Left ventricle myocardium inferior (tissue), 1 donor: ENCODE results near the gene PSMB11. TPM values are rescaled to one million over a fixed set of nuclear protein-coding genes. Genes with fewer than 3 reads are reported as not detected.

Source experiments
- DNase-seq: peaks from one replicate; pipeline ENCODE4 v3.0.0-alpha.2; 2020
- H3K27ac ChIP-seq: fragments of 200-600 bp; replicated peaks from 2 replicates; pipeline ENCODE4 v1.8.0; 2021
- H3K27me3 ChIP-seq: fragments of 200-600 bp; 2 replicates; pipeline ENCODE4 v1.8.0; 2021; ENCODE audit warnings: low read depth
- H3K36me3 ChIP-seq: fragments of 200-600 bp; 2 replicates; pipeline ENCODE4 v1.8.0; 2021
- H3K4me1 ChIP-seq: fragments of 200-600 bp; 2 replicates; pipeline ENCODE4 v1.8.0; 2021
- H3K4me3 ChIP-seq: fragments of 200-600 bp; 2 replicates; pipeline ENCODE4 v1.8.0; 2021; ENCODE audit warnings: mild to moderate bottlenecking, moderate library complexity
- H3K9me3 ChIP-seq: fragments of 200-600 bp; replicated peaks from 2 replicates; pipeline ENCODE4 v1.8.0; 2021
- intact Hi-C: fragments of 100-400 bp; cut with micrococcal nuclease; formaldehyde crosslinking; loops from one replicate; pipeline ENCODE4 v1.11.0; 2022
- total RNA-seq: library from RNA; stranded (reverse); fragmentation: NEBNext Ultra II Directional; extraction: Animal tissue kit (Norgen Biotek cat#: 25700); gene quantifications from one replicate; pipeline ENCODE4 v1.2.1, GENCODE V29; 2021
- TF ChIP-seq, protein P1 (sequence below): fragments of 200-600 bp; IDR thresholded peaks from 2 replicates; pipeline ENCODE4 v1.8.0; 2021; ENCODE audit warnings: antibody characterized with exemption, mild to moderate bottlenecking, borderline replicate concordance
- donor health status: DM: no; HTN: yes; CAD: no; lungs with severe emphysema.

The PSMB11 gene
- total RNA-seq, 1 donor from 2014 or later, result not detected

DNA sequence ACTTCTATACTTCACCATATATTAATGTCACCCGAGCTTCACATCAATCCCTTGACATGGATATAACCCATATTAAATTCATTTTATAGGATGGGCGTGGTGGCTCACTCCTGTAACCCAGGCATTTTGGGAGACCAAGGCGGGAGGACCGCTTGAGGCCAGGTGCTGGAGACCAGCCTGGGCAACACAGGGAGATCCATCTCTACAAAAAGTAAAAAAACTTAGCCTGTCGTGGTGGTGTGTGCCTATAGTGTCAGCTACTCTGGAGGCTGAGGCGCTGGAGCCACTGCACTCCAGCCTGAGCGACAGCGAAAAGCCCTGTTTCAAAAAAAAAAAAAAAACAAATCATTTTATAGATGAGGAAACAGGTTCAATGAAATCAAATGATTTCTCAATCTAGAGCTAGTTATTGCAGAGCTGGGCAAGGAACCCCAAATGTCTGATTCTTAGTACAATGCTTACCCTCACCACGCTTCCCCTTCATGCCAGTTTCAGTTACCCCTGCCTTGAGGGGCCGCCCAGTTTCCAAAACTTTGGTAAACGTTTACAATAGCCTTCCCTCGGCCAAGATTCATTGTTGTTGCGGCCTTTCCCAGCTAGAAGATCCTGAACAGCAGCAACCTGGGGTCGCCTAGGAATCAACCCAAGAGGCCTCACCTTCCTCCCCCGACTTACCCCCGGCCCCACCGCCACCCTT, 8.1 kb upstream of the PSMB11 start:
- intact Hi-C loops, result no loop called here

DNA sequence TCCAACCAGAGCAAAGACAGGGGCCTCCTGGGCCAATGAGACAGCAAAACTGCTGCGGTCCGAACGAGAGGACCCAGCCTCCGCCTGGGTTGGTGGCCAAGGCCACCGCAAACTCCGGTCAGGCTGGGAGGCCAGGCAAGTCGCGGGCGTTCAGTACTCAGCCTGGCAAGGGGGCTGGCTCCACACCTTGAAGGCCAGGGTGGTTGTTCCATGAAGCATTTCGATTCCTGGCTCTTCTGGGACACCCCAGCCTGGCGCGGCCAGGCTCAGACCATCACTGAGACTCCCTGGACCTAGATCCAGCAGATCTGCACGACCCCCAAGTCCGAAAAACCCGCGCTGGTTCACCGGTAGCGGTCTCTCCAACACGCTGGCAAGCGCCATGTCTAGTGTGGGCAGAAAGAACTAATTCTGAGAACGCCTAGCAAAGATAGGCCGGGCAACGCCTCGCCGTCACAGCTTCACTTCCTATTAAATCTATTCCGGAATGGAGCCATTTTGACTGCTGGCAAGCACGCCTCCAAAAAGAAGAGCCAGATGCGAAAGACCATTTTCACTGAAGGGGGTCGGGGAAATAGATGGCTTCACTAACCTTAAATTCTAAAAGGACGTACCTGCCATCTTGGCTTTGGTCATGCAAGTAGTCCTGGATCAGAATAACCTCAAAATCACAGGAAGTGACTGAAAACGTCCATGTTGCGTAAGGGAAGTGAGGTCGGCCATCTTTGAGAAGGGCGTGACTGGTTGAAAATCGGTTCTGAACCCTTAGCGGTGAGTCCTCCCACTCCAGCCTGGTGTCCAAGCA, 7.3 kb upstream of the PSMB11 start, which contains the start of gene PSMB5:
TSS of gene PSMB5 (minus strand) at position 403 of the 805 bp plus-strand sequence. CDS start at position 384, 19 bp downstream.
- TF ChIP-seq, protein P1, sequence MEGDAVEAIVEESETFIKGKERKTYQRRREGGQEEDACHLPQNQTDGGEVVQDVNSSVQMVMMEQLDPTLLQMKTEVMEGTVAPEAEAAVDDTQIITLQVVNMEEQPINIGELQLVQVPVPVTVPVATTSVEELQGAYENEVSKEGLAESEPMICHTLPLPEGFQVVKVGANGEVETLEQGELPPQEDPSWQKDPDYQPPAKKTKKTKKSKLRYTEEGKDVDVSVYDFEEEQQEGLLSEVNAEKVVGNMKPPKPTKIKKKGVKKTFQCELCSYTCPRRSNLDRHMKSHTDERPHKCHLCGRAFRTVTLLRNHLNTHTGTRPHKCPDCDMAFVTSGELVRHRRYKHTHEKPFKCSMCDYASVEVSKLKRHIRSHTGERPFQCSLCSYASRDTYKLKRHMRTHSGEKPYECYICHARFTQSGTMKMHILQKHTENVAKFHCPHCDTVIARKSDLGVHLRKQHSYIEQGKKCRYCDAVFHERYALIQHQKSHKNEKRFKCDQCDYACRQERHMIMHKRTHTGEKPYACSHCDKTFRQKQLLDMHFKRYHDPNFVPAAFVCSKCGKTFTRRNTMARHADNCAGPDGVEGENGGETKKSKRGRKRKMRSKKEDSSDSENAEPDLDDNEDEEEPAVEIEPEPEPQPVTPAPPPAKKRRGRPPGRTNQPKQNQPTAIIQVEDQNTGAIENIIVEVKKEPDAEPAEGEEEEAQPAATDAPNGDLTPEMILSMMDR, result peak; percentile 42
- peak; percentile 89 for DNase-seq
- peaks cover 30% of the 10 kb centered on the region for H3K4me1 ChIP-seq
- peak within 1 kb of the TSS; percentile 89 for H3K4me3 ChIP-seq
- no peaks in the 10 kb centered on the region for H3K27me3 ChIP-seq
- peak within 1 kb of the TSS; percentile 96 for H3K27ac ChIP-seq
- peaks cover 33% of the 10 kb centered on the region for H3K36me3 ChIP-seq
- no peaks in the 10 kb centered on the region for H3K9me3 ChIP-seq
- intact Hi-C loops, result no loop called here

More for the DNA sequence above, 8.1 kb upstream of the PSMB11 start:
- H3K27ac ChIP-seq, result peak overlapping the region; percentile 96
- no peaks in the 10 kb centered on the region for H3K27me3 ChIP-seq
- H3K36me3 ChIP-seq, result peaks cover 41% of the 10 kb centered on the region
- H3K4me3 ChIP-seq, result peak overlapping the region; percentile 89
- H3K9me3 ChIP-seq, result no peaks in the 10 kb centered on the region
- TF ChIP-seq, protein P1, result no peak
- H3K4me1 ChIP-seq, result peaks cover 36% of the 10 kb centered on the region
- DNase-seq, result no peak

DNA sequence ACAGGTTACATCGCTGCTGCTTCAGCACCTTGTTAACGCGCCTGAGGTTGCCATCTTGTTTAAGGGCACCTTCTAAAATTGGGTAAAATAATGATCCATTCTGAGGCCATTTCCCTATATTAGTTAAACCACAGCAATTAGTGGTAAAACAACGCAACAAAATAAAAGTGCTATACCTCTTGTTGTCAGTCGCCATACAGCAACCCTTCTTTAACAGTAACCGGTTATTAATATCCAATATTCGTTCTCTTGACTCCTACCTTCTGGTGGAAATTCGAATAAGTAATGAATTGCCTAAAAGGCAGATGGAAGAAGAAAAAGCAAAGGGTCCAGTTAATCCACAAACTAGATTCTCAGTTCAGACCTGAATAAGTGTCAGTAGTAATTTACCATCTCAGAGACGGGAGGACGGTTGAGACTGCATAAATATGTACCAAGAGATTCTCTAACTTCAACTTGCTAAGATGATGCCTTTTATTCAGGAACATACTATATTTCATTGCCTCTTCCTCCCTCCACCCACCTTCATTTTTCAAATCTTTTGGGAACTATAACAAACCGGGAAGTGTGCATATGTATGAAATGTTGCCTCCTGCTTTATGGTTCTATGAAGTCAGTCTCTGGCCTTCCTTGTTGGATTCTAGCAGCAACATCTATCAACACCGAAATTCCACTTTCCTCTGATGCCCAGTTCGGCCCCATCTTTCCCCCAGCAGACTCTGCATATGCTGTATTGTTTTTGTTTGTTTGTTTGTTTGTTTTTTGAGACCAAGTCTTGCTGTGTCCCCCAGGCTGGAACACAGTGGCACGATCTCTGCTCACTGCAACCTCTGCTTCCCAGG, 6.5 kb upstream of the PSMB11 start:
- no peak for DNase-seq
- Histone ChIP-seq H3K9me3 (no peaks in the 10 kb centered on the region), H3K27me3 (no peaks in the 10 kb centered on the region), H3K4me1 (peaks cover 30% of the 10 kb centered on the region), H3K4me3 (peak overlapping the region; percentile 89), H3K27ac (peak overlapping the region; percentile 96), H3K36me3 (peaks cover 30% of the 10 kb centered on the region)
- TF ChIP-seq, protein P1, result no peak
- intact Hi-C loops, result no loop called here

DNA sequence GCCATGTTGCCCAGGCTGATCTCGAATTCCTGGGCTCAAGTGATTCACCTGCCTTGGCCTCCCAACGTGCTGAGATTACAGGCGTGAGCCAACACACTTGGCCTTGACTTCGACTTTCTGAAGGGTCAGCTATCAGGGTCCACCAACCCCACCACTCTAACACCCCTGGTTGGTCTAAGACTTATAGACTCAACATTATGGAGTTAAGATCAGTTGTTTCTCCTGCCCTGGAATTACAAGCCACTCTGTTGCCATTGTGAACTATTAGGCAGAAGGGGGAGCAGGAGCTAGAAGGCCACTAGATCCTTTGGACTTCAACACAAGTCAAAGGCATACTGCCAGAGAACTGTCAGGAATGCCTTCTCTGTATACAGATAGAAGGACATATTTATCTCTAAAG, 1.9 kb upstream of the PSMB11 start:
- intact Hi-C loops, result no loop called here
- Histone ChIP-seq H3K36me3 (no peaks in the 10 kb centered on the region), H3K27ac (no peak overlapping the region), H3K4me3 (no peak overlapping the region), H3K27me3 (no peaks in the 10 kb centered on the region), H3K4me1 (peaks cover 17% of the 10 kb centered on the region), H3K9me3 (no peaks in the 10 kb centered on the region)
- TF ChIP-seq, protein P1, result no peak
- no peak for DNase-seq

DNA sequence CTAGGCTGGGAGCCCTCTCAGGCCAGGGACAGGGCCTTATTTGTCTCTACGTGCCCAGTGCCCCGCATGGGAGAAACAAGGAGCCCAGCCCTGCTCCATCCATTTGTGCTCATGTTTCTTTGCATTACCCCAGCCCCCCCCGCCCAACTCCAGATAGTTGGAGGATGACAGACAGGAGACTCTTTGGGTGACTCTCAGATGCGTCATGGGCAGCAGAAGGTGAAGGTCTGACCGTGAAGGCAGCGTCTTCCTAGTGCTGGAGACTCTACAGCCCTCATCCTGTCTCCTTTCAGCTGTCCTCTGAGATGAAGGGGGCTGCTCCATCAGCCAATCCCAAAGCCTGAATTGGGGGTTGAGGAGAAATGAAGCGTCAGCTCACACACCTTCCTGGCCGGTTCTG, 283 bp upstream of the PSMB11 start:
- peaks cover 27% of the 10 kb centered on the region for H3K4me1 ChIP-seq
- H3K27ac ChIP-seq, result no peak overlapping the region
- H3K9me3 ChIP-seq, result no peaks in the 10 kb centered on the region
- H3K27me3 ChIP-seq, result no peaks in the 10 kb centered on the region
- intact Hi-C loops, result no loop called here
- DNase-seq, result no peak
- no peaks in the 10 kb centered on the region for H3K36me3 ChIP-seq
- TF ChIP-seq, protein P1, result no peak
- no peak overlapping the region for H3K4me3 ChIP-seq
